Liver (tissue), 9 donors: ENCODE data around the gene LDHD. TPM values are rescaled to one million over a fixed set of nuclear protein-coding genes. Genes with fewer than 3 reads are reported as not detected.
A peak's percentile ranks its signal among the peaks of the same experiment; 100 is the strongest.

Experiments used
- DNase-seq: peaks from one replicate; pipeline ENCODE4 v3.0.0-alpha.2; 2017; ENCODE audit warnings: low spot score
- H3K27ac ChIP-seq, 2 donors: one replicate each; pipeline ENCODE4 v1.7.0; 2013; ENCODE audit warnings: inconsistent platforms in 2 of 2, low read length in 2 of 2, control low read depth in 1 of 2, low read depth in 1 of 2, mild to moderate bottlenecking in 1 of 2
- H3K27me3 ChIP-seq, 4 donors: one replicate each; pipeline versions ENCODE4 v1.6.1 to v1.7.0; 2013; ENCODE audit warnings: low read length in 3 of 4, inconsistent platforms in 1 of 4, mild to moderate bottlenecking in 1 of 4, moderate library complexity in 1 of 4; ENCODE audit not compliant: control insufficient read depth in 4 of 4, insufficient read depth in 4 of 4
- H3K36me3 ChIP-seq, 4 donors: one replicate each; pipeline versions ENCODE4 v1.6.1 to v1.7.0; 2013; ENCODE audit warnings: low read length in 3 of 4, mild to moderate bottlenecking in 3 of 4, low read depth in 1 of 4, moderate library complexity in 1 of 4; ENCODE audit not compliant: control insufficient read depth in 4 of 4, insufficient read depth in 3 of 4
- H3K4me1 ChIP-seq, 4 donors: one replicate each; pipeline versions ENCODE4 v1.6.1 to v1.7.0; 2013; ENCODE audit warnings: low read length in 3 of 4, mild to moderate bottlenecking in 3 of 4, moderate library complexity in 1 of 4; ENCODE audit not compliant: control insufficient read depth in 4 of 4, insufficient read depth in 4 of 4
- H3K4me3 ChIP-seq, 3 donors: one replicate each; pipeline versions ENCODE4 v1.6.1 to v1.7.0; 2013; ENCODE audit warnings: low read length in 3 of 3, control low read depth in 1 of 3, low read depth in 1 of 3, mild to moderate bottlenecking in 1 of 3
- H3K9ac ChIP-seq, 2 donors: one replicate each; pipeline ENCODE4 v1.7.0; 2013; ENCODE audit warnings: low read length in 2 of 2, mild to moderate bottlenecking in 2 of 2, moderate library complexity in 2 of 2, control low read depth in 1 of 2, low read depth in 1 of 2
- H3K9me3 ChIP-seq, 4 donors: one replicate each; pipeline versions ENCODE4 v1.6.1 to v1.7.0; 2013; ENCODE audit warnings: low read length in 3 of 4; ENCODE audit not compliant: control insufficient read depth in 4 of 4
- CTCF ChIP-seq: fragments of 150-350 bp; IDR thresholded peaks from 2 replicates; pipeline ENCODE4 v1.5.1; 2017; ENCODE audit warnings: improper control_type of control experiment, low read depth, low read length; ENCODE audit not compliant: missing input control
- EGR1 ChIP-seq, 2 donors: IDR thresholded peaks; 2 replicates each; pipeline ENCODE4 v1.6.1; 2016 to 2018; ENCODE audit warnings: antibody characterized with exemption in 2 of 2, low read depth in 2 of 2
- FOXA2 ChIP-seq: IDR thresholded peaks from 2 replicates; pipeline ENCODE4 v1.6.1; 2016; ENCODE audit warnings: antibody characterized with exemption
- GABPA ChIP-seq, 2 donors: IDR thresholded peaks in 1 of 2; conservative IDR thresholded peaks in 1 of 2; 2 replicates each; pipeline ENCODE4 v1.6.1; 2016; ENCODE audit warnings: antibody characterized with exemption in 2 of 2, mild to moderate bottlenecking in 1 of 2, moderate library complexity in 1 of 2
- HNF4G ChIP-seq: IDR thresholded peaks from 2 replicates; pipeline ENCODE4 v1.6.1; 2016; ENCODE audit warnings: antibody characterized with exemption
- JUND ChIP-seq, 2 donors: IDR thresholded peaks; 2 replicates each; pipeline ENCODE4 v1.6.1; 2016; ENCODE audit warnings: antibody characterized with exemption in 2 of 2
- MAX ChIP-seq: IDR thresholded peaks from 2 replicates; pipeline ENCODE4 v1.6.1; 2016; ENCODE audit warnings: antibody characterized with exemption
- NR2F2 ChIP-seq: IDR thresholded peaks from 2 replicates; pipeline ENCODE4 v1.6.1; 2016; ENCODE audit warnings: antibody characterized with exemption
- RAD21 ChIP-seq, 2 donors: IDR thresholded peaks; 2 replicates each; pipeline ENCODE4 v1.6.1; 2016; ENCODE audit warnings: antibody characterized with exemption in 2 of 2, mild to moderate bottlenecking in 2 of 2
- REST ChIP-seq: IDR thresholded peaks from 2 replicates; pipeline ENCODE4 v1.6.1; 2016; ENCODE audit warnings: antibody characterized with exemption, mild to moderate bottlenecking
- RXRA ChIP-seq, 2 donors: IDR thresholded peaks; 2 replicates each; pipeline ENCODE4 v1.6.1; 2017 to 2018; ENCODE audit warnings: antibody characterized with exemption in 2 of 2, mild to moderate bottlenecking in 1 of 2
- TAF1 ChIP-seq: conservative IDR thresholded peaks from 2 replicates; pipeline ENCODE4 v1.6.1; 2016; ENCODE audit warnings: antibody characterized with exemption, mild to moderate bottlenecking
- YY1 ChIP-seq: IDR thresholded peaks from 2 replicates; pipeline ENCODE4 v1.6.1; 2016; ENCODE audit warnings: antibody characterized with exemption, mild to moderate bottlenecking
- ZBTB33 ChIP-seq: IDR thresholded peaks from 2 replicates; pipeline ENCODE4 v1.6.1; 2016; ENCODE audit warnings: antibody characterized with exemption
- WGBS: extraction: QIAGEN DNeasy Blood & Tissue Kit; methylation state at CpG from one replicate; pipeline ENCODE4 v1.1.7; 2013; 5-methylcytosine and 5-hydroxymethylcytosine counted together
- polyA plus RNA-seq, 2 donors: library from polyadenylated mRNA; stranded (reverse) in 1 of 2; unstranded in 1 of 2; fragments of 200-250 nt in 1 of 2; fragments of >200 nt in 1 of 2; fragmentation: Nextera tagmentation in 1 of 2; extraction: Ambion mirVana in 1 of 2; gene quantifications; one replicate each; pipeline versions ENCODE4 v1.2.1 to v1.2.3, GENCODE V29; 2013 to 2015
- total RNA-seq, 2 donors: library from RNA; depleted of rRNA; stranded (reverse); fragments of >200 nt; gene quantifications; one replicate each; pipeline ENCODE4 v1.2.3, GENCODE V29; 2014
- donor health status: healthy.
- donor health status: healthy.
- donor health status: healthy.
- donor health status: healthy.
- donor health status: healthy.

LDHD gene
- total and polyA plus RNA-seq, 4 donors: 27.7 to 84.1 (median 76.3) TPM

GRCh38 chr16:75065521-75066149 lies 50.9 kb downstream of the LDHD start:
- DNase-seq: no peak
- no peaks in the 10 kb centered on the region for H3K9me3 ChIP-seq
- TF ChIP-seq FOXA2 (no peak), YY1 (no peak), JUND (IDR thresholded peaks at IDR 0.05) (no peak), EGR1 (IDR thresholded peaks at IDR 0.05; ENCODE audit: low read depth in 2 of 2) (no peak), REST (no peak), NR2F2 (no peak), TAF1 (no peak), GABPA (IDR thresholded peaks at IDR 0.05 in 1 of 2, conservative IDR thresholded peaks at IDR 0.05 in 1 of 2) (no peak), MAX (no peak), RAD21 (IDR thresholded peaks at IDR 0.05) (no peak), RXRA (IDR thresholded peaks at IDR 0.05) (no peak), ZBTB33 (no peak), CTCF (no peak)
- H3K27ac ChIP-seq: no peak overlapping the region
- H3K27me3 ChIP-seq: no peaks in the 10 kb centered on the region
- 78% methylated on average over 7 of the region's 7 CpGs for WGBS
- H3K36me3 ChIP-seq: no peaks in the 10 kb centered on the region
- H3K4me3 ChIP-seq: no peak overlapping the region
- peaks cover 17 to 45% (median 35%) of the 10 kb centered on the region in 4 donors for H3K4me1 ChIP-seq
- no peak overlapping the region for H3K9ac ChIP-seq

GRCh38 chr16:75065149-75065505 lies 51.5 kb downstream of the LDHD start:
- Histone ChIP-seq H3K4me1 (peaks cover 13 to 40% (median 31%) of the 10 kb centered on the region in 4 donors), H3K4me3 (no peak overlapping the region), H3K9ac (no peak overlapping the region), H3K27me3 (no peaks in the 10 kb centered on the region), H3K27ac (peak overlapping the region in 1 of 2 donors; percentile 23), H3K9me3 (no peaks in the 10 kb centered on the region), H3K36me3 (no peaks in the 10 kb centered on the region)
- DNase-seq: no peak
- WGBS: 71% methylated on average over 10 of the region's 10 CpGs
- TF ChIP-seq ZBTB33: no peak
- no peak for TF ChIP-seq HNF4G
- no peak for TF ChIP-seq JUND (IDR thresholded peaks at IDR 0.05)
- no peak for TF ChIP-seq REST
- no peak for TF ChIP-seq RAD21 (IDR thresholded peaks at IDR 0.05)
- TF ChIP-seq MAX: no peak
- TF ChIP-seq YY1: no peak
- no peak for TF ChIP-seq RXRA (IDR thresholded peaks at IDR 0.05)
- TF ChIP-seq CTCF: no peak
- no peak for TF ChIP-seq FOXA2
